Measurements from ENCODE around the gene MRPL11. TPM values are rescaled to one million over a fixed set of nuclear protein-coding genes. Genes with fewer than 3 reads are reported as not detected.

Gene MRPL11
- polyA plus RNA-seq, 1 experiment, result 54.5 TPM

DNA sequence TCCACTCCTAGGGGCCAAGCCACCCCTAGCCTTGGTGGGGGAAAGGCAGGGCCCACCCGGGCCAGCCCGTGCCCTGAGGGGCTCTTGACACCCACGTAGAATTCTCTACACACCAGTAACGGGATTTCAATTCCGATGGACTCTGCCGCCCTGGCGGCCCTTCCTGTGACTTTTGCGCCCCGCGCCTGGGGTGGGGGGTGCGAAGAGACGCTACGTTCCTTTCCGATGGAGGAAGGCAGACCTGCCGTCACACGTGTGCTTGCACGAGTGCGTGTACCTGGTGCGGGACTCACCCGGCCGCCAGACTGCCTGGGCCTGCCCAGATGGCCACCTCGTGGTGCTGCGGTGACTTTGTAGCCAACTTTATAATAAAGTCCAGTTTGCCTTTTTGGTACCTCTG, 12.3 kb downstream of the MRPL11 start:
- ChIA-PET POLR2A (no interaction called here), CTCF (interaction anchor here (0.8 to 22.5 kb wide), 3 partner anchors 8 to 21 kb away, joined by 4 to 400 read pairs (median 4); no protein-coding TSS in a partner anchor)
- DNase-seq (ENCODE audit: low read depth), result no peak
- Histone ChIP-seq H3K36me3 (ENCODE audit: control insufficient read depth, insufficient read depth, low read length) (peaks cover 6% of the 10 kb centered on the region), H3K4me3 (ENCODE audit: low read depth, low read length) (no peak overlapping the region), H3K27me3 (ENCODE audit: control insufficient read depth, insufficient read depth, low read length) (no peaks in the 10 kb centered on the region)
- TF ChIP-seq, protein P1, sequence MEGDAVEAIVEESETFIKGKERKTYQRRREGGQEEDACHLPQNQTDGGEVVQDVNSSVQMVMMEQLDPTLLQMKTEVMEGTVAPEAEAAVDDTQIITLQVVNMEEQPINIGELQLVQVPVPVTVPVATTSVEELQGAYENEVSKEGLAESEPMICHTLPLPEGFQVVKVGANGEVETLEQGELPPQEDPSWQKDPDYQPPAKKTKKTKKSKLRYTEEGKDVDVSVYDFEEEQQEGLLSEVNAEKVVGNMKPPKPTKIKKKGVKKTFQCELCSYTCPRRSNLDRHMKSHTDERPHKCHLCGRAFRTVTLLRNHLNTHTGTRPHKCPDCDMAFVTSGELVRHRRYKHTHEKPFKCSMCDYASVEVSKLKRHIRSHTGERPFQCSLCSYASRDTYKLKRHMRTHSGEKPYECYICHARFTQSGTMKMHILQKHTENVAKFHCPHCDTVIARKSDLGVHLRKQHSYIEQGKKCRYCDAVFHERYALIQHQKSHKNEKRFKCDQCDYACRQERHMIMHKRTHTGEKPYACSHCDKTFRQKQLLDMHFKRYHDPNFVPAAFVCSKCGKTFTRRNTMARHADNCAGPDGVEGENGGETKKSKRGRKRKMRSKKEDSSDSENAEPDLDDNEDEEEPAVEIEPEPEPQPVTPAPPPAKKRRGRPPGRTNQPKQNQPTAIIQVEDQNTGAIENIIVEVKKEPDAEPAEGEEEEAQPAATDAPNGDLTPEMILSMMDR (IDR thresholded peaks at IDR 0.05; ENCODE audit: insufficient read depth, low read depth, low read length), result no peak

- ChIA-PET CTCF (interaction anchor here (0.6 to 22.5 kb wide), 11 partner anchors 8 to 257 kb away, joined by 3 to 400 read pairs (median 5); partner anchors contain the start of genes MRPL11 and YIF1A), POLR2A (interaction anchor here (0.5 to 1.2 kb wide), 5 partner anchors 13 to 981 kb away, joined by 3 to 5 read pairs (median 3); partner anchors contain the start of gene DPP3)
- H3K27me3 ChIP-seq (ENCODE audit: control insufficient read depth, insufficient read depth, low read length), result peaks cover 6% of the 10 kb centered on the region; the same call in 1 of the 2 replicates
- H3K36me3 ChIP-seq (ENCODE audit: control insufficient read depth, insufficient read depth, low read length), result peaks cover 6% of the 10 kb centered on the region
- TF ChIP-seq, protein P1 (IDR thresholded peaks at IDR 0.05; ENCODE audit: insufficient read depth, low read depth, low read length), result no peak
- peak; percentile 16 for DNase-seq (ENCODE audit: low read depth)
- no peak overlapping the region for H3K4me3 ChIP-seq (ENCODE audit: low read depth, low read length)
Measured at GRCh38 chr11:66421492-66422205, 17.0 kb downstream of the MRPL11 start.

GRCh38 chr11:66420671-66421476, 17.8 kb downstream of the MRPL11 start, which contains the start of gene NPAS4:
Gene NPAS4 (plus strand): TSS chr11:66421035. CDS start chr11:66421180, 145 bp downstream.
- H3K4me3 ChIP-seq (ENCODE audit: low read depth, low read length), result no peak within 1 kb of the TSS
- peaks cover 6% of the 10 kb centered on the region for H3K36me3 ChIP-seq (ENCODE audit: control insufficient read depth, insufficient read depth, low read length)
- no peak for DNase-seq (ENCODE audit: low read depth)
- peaks cover 6% of the 10 kb centered on the region; the same call in 1 of the 2 replicates for H3K27me3 ChIP-seq (ENCODE audit: control insufficient read depth, insufficient read depth, low read length)
- ChIA-PET CTCF (interaction anchor here (0.9 to 22.5 kb wide), 9 partner anchors 9 to 258 kb away, joined by 3 to 400 read pairs (median 5); partner anchors contain the start of genes MRPL11 and YIF1A), POLR2A (interaction anchor here (0.6 to 1.2 kb wide), 3 partner anchors 59 to 131 kb away, joined by 3 read pairs; partner anchors contain the start of gene DPP3)
- TF ChIP-seq, protein P1 (IDR thresholded peaks at IDR 0.05; ENCODE audit: insufficient read depth, low read depth, low read length), result no peak

GRCh38 chr11:66419825-66420224, 18.8 kb downstream of the MRPL11 start:
- POLR2A ChIA-PET, result no interaction called here
- CTCF ChIA-PET, result interaction anchor here (2.2 to 22.5 kb wide), 3 partner anchors 10 to 108 kb away, joined by 8 to 400 read pairs (median 47); no protein-coding TSS in a partner anchor

More at GRCh38 chr11:66419825-66420224, 18.8 kb downstream of the MRPL11 start:
- no peak for DNase-seq (ENCODE audit: low read depth)
- Histone ChIP-seq H3K27me3 (ENCODE audit: control insufficient read depth, insufficient read depth, low read length) (peaks cover 6% of the 10 kb centered on the region; the same call in 1 of the 2 replicates), H3K36me3 (ENCODE audit: control insufficient read depth, insufficient read depth, low read length) (peaks cover 6% of the 10 kb centered on the region), H3K4me3 (ENCODE audit: low read depth, low read length) (no peak overlapping the region)
- TF ChIP-seq, protein P1 (IDR thresholded peaks at IDR 0.05; ENCODE audit: insufficient read depth, low read depth, low read length), result no peak

Data from BJ (cell line).